HG03066 (cell line): ENCODE measurements around the gene CCDC3.

Experiments
- ATAC-seq: cut with Tn5 transposase; IDR thresholded peaks from one replicate; pipeline ENCODE4 v1.9.1; 2021; ENCODE audit warnings: low read depth; ENCODE audit not compliant: unreplicated experiment

Gene CCDC3

GRCh38 chr10:12928571-12928970 lies 72.9 kb downstream of the CCDC3 start:
- ATAC-seq = no peak

GRCh38 chr10:12927896-12928295 lies 73.6 kb downstream of the CCDC3 start:
- ATAC-seq = no peak

- ATAC-seq = no peak
These were observed 75.7 kb downstream of the CCDC3 start for GRCh38 chr10:12925845-12926244.

GRCh38 chr10:12924911-12925310 lies 76.6 kb downstream of the CCDC3 start:
- no peak for ATAC-seq

GRCh38 chr10:12922117-12922900 lies 79.2 kb downstream of the CCDC3 start:
- no peak for ATAC-seq

- ATAC-seq = no peak
These were observed 80.3 kb downstream of the CCDC3 start for GRCh38 chr10:12921163-12921562.

- ATAC-seq = no peak
These were observed 81.9 kb downstream of the CCDC3 start for GRCh38 chr10:12919574-12919973.

- ATAC-seq = no peak
These were observed 84.9 kb downstream of the CCDC3 start for GRCh38 chr10:12916587-12916986.

GRCh38 chr10:12915637-12916168 lies 85.8 kb downstream of the CCDC3 start:
- no peak for ATAC-seq

- no peak for ATAC-seq
These were observed 87.4 kb downstream of the CCDC3 start for GRCh38 chr10:12914111-12914510.

GRCh38 chr10:12911795-12912194 lies 89.7 kb downstream of the CCDC3 start:
- no peak for ATAC-seq

GRCh38 chr10:12910835-12911234 lies 90.7 kb downstream of the CCDC3 start:
- no peak for ATAC-seq

GRCh38 chr10:12909836-12910185 lies 91.7 kb downstream of the CCDC3 start:
- no peak for ATAC-seq

- ATAC-seq = no peak
These were observed 92.2 kb downstream of the CCDC3 start for GRCh38 chr10:12909182-12909835.

GRCh38 chr10:12908773-12909172 lies 92.7 kb downstream of the CCDC3 start:
- no peak for ATAC-seq

GRCh38 chr10:12907656-12908055 lies 93.9 kb downstream of the CCDC3 start:
- no peak for ATAC-seq

- ATAC-seq = no peak
These were observed 95.4 kb downstream of the CCDC3 start for GRCh38 chr10:12906051-12906541.

- ATAC-seq = no peak
These were observed 96.4 kb downstream of the CCDC3 start for GRCh38 chr10:12905067-12905466.

- no peak for ATAC-seq
These were observed 98.6 kb downstream of the CCDC3 start for GRCh38 chr10:12902851-12903358.

GRCh38 chr10:12902135-12902572 lies 99.4 kb downstream of the CCDC3 start:
- ATAC-seq = no peak

- no peak for ATAC-seq
These were observed 102.0 kb downstream of the CCDC3 start for GRCh38 chr10:12899546-12899945.

GRCh38 chr10:12898271-12898670 lies 103.2 kb downstream of the CCDC3 start:
- ATAC-seq = no peak
